Dendritic cell treated with granulocyte-macrophage colony-stimulating factor and Interleukin-4, amounts not matched to agents 40 ng/mL and 50 ng/mL, for 4 days (primary cell): Measurements from ENCODE around the gene EYS.
"Not testable (repeated sequence)": the region's sequence is repeated elsewhere in the genome, so short reads cannot be mapped to it uniquely, and the experiment has no call there.

Experiments
- H3K27ac Mint-ChIP-seq: one replicate; pipeline ENCODE4 v1.8.0; 2022; ENCODE audit warnings: mild to moderate bottlenecking, mixed read lengths
- H3K27me3 Mint-ChIP-seq: one replicate; pipeline ENCODE4 v1.8.0; 2022; ENCODE audit warnings: mild to moderate bottlenecking, mixed read lengths
- H3K36me3 Mint-ChIP-seq: one replicate; pipeline ENCODE4 v1.8.0; 2022; ENCODE audit warnings: low read depth, mixed read lengths
- H3K4me1 Mint-ChIP-seq: one replicate; pipeline ENCODE4 v1.8.0; 2022; ENCODE audit warnings: low read depth, mixed read lengths
- H3K4me3 Mint-ChIP-seq: one replicate; pipeline ENCODE4 v1.8.0; 2022; ENCODE audit warnings: mild to moderate bottlenecking, moderate library complexity, mixed read lengths
- H3K9me3 Mint-ChIP-seq: one replicate; pipeline ENCODE4 v1.8.0; 2022; ENCODE audit warnings: mixed read lengths
- intact Hi-C: fragments of 100-400 bp; cut with micrococcal nuclease; formaldehyde crosslinking; loops from one replicate; pipeline ENCODE4 v1.15.0; 2022

EYS gene

DNA sequence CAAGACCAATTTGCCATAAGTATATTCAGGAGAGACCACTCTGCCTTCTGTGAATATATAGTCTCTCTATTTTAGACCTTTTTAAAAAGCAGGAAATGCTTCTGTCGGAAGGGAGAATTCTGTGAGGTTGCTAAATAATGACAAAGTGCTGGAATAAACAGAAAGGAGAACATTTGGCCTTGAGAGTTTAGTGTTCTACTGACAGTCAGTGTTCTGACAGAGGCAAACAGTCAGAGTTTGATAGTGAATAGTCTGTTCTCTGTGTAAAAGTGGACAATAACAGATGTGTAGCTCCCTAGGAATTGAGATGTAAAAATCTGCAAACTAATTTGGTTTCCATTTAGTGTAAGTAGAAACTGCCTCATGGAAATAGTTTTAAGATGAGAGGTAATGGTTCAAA, 1850.8 kb downstream of the EYS start:
- intact Hi-C loops = no loop called here
- no peaks in the 10 kb centered on the region for H3K27me3 Mint-ChIP-seq
- H3K27ac Mint-ChIP-seq = no peak overlapping the region
- no peaks in the 10 kb centered on the region for H3K36me3 Mint-ChIP-seq
- peaks cover 7% of the 10 kb centered on the region for H3K9me3 Mint-ChIP-seq
- H3K4me1 Mint-ChIP-seq = peaks cover 22% of the 10 kb centered on the region
- no peak overlapping the region for H3K4me3 Mint-ChIP-seq

DNA sequence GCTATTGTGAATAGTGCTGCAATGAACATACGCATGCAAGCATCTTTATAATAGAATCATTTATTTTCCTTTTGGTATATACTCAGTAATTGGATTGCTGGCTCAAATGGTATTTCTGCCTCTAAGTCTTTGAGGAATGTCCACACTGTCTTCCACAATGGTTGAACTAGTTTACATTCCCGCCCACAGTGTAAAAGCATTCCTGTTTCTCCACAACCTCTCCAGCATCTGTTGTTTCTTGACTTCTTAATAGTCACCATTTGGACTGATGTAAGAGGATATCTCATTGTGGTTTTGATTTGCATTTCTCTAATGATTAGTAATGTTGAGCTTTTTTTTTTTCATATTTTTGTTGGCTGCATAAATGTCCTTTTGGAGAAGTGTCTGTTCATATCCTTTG, 1862.7 kb downstream of the EYS start:
- H3K36me3 Mint-ChIP-seq = no peaks in the 10 kb centered on the region
- no peak overlapping the region for H3K4me3 Mint-ChIP-seq
- H3K27me3 Mint-ChIP-seq = no peaks in the 10 kb centered on the region
- peaks cover 22% of the 10 kb centered on the region for H3K9me3 Mint-ChIP-seq
- intact Hi-C loops = no loop called here
- no peaks in the 10 kb centered on the region for H3K4me1 Mint-ChIP-seq
- H3K27ac Mint-ChIP-seq = no peak overlapping the region

DNA sequence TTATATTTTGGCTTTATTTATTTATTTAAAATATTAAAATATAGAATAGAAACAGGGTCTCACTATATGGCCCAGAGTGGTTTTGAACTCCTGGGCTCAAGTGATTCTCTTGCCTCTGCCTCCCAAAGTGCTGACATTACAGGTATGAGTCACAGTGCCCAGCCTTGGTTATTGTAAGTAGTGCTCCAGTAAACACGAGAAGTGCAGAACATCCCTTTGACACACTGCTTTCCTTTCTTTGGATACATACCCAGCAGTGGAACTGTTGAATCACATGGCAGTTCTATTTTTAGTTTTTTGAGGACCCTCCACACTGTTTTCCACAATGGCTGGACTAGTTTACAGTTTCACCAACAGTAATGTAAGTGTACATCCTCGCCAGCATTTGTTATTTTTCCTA, 1867.5 kb downstream of the EYS start:
- intact Hi-C loops = no loop called here
- Mint-ChIP-seq H3K4me3 (no peak overlapping the region), H3K27ac (no peak overlapping the region), H3K4me1 (no peaks in the 10 kb centered on the region), H3K27me3 (no peaks in the 10 kb centered on the region), H3K36me3 (no peaks in the 10 kb centered on the region), H3K9me3 (peaks cover 9% of the 10 kb centered on the region)

DNA sequence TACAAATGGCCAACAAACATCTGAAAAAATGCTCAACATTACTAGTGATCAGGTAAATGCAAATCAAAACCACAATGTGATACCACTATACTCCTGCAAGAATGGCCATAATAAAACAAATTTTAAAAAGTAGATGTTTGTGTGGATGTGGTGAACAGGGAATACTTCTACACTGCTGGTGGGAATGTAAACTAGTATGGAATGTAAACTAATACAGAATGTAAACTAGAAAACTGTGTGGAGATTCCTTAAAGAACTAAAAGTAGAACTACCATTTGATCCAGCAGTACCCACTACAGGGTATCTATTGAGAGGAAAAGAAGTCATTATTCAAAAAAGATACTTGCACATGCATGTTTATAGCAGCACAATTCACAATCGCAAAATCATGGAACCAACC, 1878.3 kb downstream of the EYS start:
- H3K9me3 Mint-ChIP-seq = peaks cover 72% of the 10 kb centered on the region
- H3K4me3 Mint-ChIP-seq, intact Hi-C loops, H3K36me3 Mint-ChIP-seq, H3K27me3 Mint-ChIP-seq, H3K27ac Mint-ChIP-seq, H3K4me1 Mint-ChIP-seq: not testable (repeated sequence)

DNA sequence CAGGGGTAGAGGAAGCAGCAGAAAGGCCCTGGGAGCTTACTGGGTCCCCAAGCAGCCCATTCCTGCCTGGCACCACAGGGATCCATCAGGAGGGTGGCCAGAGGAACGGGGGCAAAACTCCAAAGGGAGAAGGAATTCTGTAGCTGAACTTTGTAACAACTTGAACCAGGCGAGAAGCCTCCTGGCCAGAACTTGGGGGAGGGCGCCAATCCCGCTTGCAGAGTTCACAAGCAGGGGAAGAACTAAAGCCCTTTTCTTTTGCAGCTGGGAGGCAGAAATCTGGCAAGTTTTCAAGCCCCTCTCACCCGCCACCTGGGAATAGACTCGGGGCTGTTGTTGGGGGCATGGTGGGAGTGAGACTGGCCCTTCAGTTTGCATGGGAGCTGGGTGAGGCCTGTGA, 1882.3 kb downstream of the EYS start:
- Mint-ChIP-seq H3K4me3 (no peak overlapping the region), H3K27ac (no peak overlapping the region), H3K4me1 (peaks cover 5% of the 10 kb centered on the region), H3K9me3 (peaks cover 34% of the 10 kb centered on the region), H3K36me3 (no peaks in the 10 kb centered on the region), H3K27me3 (no peaks in the 10 kb centered on the region)
- intact Hi-C loops = no loop called here

DNA sequence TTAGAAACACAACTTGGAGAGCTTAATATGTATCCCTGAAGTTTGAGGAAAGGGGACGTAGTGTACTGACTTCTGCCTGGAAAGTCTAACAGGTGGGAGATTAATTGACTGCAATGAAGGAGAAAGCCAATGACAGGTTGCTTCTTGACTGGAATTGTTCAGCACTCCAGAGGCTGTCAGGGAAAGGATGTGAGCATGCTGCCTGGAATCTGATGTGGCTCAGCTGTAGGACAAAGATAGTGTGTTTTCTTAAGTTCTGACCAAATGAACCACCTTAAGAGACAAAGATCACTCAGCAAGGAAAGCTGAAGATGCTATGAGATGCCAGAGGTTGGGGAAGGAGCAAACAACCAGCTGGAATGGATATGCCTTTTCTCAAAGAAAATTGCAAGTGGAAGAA, 1885.6 kb downstream of the EYS start:
- H3K4me1 Mint-ChIP-seq = peaks cover 33% of the 10 kb centered on the region
- H3K36me3 Mint-ChIP-seq = no peaks in the 10 kb centered on the region
- no peak overlapping the region for H3K27ac Mint-ChIP-seq
- H3K9me3 Mint-ChIP-seq = peaks cover 15% of the 10 kb centered on the region
- H3K27me3 Mint-ChIP-seq = no peaks in the 10 kb centered on the region
- H3K4me3 Mint-ChIP-seq = no peak overlapping the region
- intact Hi-C loops = no loop called here

DNA sequence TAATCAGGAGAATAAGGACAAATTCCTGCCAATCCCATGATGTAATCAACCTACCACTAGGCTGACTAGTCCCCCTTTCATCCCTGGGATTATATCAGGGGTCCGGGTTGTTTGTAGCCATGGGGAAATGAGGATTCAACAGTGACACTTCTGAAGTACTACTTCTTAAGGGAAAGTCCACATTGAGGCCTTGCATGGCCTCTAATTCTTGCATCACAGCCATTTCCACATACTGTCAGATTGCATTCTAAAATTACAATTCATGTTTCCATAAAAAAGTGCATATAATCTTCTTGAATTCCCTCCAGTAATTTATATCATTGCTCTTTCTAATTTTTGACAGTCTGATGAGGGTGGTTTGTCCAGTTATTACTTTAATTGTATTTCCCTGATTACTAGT, 1887.2 kb downstream of the EYS start:
- H3K4me1 Mint-ChIP-seq = peaks cover 35% of the 10 kb centered on the region
- H3K4me3 Mint-ChIP-seq = no peak overlapping the region
- H3K27ac Mint-ChIP-seq = no peak overlapping the region
- H3K27me3 Mint-ChIP-seq = no peaks in the 10 kb centered on the region
- intact Hi-C loops = no loop called here
- no peaks in the 10 kb centered on the region for H3K36me3 Mint-ChIP-seq
- H3K9me3 Mint-ChIP-seq = no peaks in the 10 kb centered on the region

DNA sequence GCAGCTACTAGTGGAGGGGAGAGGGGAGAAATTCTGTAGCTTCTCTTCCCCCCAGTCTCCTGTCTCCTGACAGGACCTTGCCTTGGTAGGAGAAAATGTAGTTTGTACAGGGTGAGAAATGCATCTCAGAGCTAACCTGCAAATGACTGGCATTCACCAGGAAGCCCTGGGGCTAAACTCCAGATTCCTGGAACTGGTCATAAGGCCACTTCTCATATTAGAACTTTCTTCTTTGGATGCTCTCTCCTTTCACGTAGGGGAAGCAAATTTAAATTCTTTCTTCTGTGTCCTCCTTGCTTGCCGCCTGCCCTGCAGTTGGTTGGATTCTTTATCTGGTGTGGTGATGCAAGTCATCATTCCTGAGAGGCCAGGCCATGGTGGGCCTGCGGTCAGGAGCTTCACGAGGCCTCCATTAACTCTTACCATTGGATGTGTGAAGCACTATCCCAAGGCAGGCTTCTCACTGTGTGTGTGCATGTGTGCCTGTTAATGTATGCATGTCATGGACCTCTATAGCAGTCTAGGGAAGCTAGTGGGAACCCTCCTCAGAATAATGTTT, 1889.5 kb downstream of the EYS start:
- Mint-ChIP-seq H3K27ac (no peak overlapping the region), H3K4me1 (peaks cover 35% of the 10 kb centered on the region), H3K9me3 (no peaks in the 10 kb centered on the region), H3K4me3 (no peak overlapping the region), H3K27me3 (no peaks in the 10 kb centered on the region), H3K36me3 (no peaks in the 10 kb centered on the region)
- intact Hi-C loops = no loop called here

DNA sequence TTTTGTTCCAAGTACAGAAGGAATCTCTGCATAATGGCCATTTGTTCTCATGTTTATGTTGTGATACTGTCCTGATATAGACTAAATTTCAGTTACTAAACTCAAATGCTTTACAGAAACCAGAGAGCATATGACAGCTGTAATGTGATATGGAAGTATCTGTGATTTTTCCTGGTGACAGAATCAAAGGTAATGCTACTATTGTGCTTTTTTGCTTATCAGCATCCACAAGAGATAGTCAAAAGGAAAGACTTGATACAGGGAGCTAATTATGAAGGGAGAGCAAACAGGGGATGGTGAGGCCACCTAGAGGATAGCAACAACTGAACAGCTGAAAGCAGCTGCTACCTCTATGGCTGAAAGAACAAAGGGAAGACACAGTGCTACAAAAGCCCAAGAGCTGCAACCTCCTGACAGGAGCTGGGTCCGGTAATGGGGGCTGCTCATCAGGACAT, 1890.0 kb downstream of the EYS start:
- H3K9me3 Mint-ChIP-seq = no peaks in the 10 kb centered on the region
- no peaks in the 10 kb centered on the region for H3K36me3 Mint-ChIP-seq
- intact Hi-C loops = no loop called here
- H3K27ac Mint-ChIP-seq = no peak overlapping the region
- H3K4me3 Mint-ChIP-seq = no peak overlapping the region
- H3K4me1 Mint-ChIP-seq = peaks cover 35% of the 10 kb centered on the region
- no peaks in the 10 kb centered on the region for H3K27me3 Mint-ChIP-seq

DNA sequence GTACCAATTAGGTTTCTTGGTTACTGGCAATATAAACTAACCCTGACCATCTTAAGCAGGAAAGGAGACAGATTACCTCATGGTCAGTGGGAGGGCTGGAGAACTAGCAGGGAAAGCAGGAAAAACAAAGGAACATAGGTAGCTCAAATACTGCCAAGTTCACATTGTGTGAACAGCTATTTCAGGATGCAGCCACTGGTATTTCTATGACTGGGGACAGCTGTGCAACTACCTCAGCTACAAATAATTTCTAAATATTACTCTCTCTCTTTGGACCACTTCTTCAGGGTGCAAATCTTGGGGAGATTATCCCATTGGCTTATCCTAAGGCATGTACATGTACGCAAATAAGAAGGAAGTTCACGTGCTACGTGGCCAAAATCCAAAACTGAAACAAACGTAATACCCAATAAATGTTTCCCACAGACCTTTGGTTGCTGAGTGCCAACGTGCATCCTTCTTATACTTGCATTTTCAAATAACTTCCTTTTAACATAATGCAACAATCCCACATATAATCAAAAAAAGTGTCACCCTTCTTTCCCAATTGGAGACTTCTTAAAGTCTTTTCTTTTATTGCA, 1890.5 kb downstream of the EYS start:
- Mint-ChIP-seq H3K36me3 (no peaks in the 10 kb centered on the region), H3K27me3 (no peaks in the 10 kb centered on the region), H3K9me3 (no peaks in the 10 kb centered on the region), H3K27ac (no peak overlapping the region), H3K4me3 (no peak overlapping the region), H3K4me1 (peaks cover 35% of the 10 kb centered on the region)
- intact Hi-C loops = no loop called here

DNA sequence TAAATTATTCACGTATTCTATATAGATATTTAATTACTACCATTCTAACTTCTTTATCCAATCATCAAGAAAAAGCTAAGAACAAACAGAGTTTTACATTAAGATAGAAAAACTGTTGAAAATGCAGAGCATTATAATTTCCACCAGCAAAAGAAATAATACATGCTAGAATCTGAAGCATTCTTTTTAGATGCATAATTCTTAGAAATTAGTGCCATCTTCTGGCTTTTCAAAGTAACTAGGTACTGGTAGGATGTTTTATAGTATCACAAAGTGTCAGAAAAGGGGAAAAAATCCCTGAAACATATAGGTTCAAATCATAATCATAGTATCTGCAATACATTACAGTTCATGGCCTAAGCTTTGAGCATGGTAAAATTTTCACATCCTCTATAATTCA, 1892.6 kb downstream of the EYS start:
- H3K27me3 Mint-ChIP-seq = no peaks in the 10 kb centered on the region
- H3K4me3 Mint-ChIP-seq = no peak overlapping the region
- H3K36me3 Mint-ChIP-seq = no peaks in the 10 kb centered on the region
- intact Hi-C loops = no loop called here
- peaks cover 28% of the 10 kb centered on the region for H3K4me1 Mint-ChIP-seq
- H3K27ac Mint-ChIP-seq = no peak overlapping the region
- H3K9me3 Mint-ChIP-seq = no peaks in the 10 kb centered on the region

DNA sequence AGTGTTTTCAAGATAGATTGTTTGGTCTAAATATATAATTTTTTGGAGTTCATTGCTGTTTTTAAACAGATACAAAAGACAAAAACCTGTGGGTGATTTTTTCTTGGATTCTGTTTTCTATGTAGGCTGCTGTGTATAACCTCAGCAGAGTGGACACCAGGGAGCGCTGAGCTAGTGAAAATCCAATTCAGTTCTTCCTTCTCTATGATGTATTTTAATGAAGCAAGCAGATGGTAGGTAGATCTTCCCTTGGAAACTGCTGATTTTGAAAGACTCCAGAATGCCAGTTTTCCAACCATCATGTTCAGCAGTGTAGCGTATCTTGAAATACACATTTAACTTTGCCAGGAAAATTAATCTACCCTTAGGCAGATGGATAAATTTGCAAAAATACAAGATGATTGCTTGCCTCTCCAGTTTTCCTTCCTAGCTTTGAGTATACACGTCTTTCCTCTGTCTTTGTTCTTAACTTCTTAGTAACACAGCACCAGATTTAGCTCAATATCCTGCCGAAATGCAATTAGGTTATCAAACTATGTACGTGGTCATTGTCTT, 1893.4 kb downstream of the EYS start:
- H3K4me1 Mint-ChIP-seq = peaks cover 21% of the 10 kb centered on the region
- intact Hi-C loops = no loop called here
- H3K27me3 Mint-ChIP-seq = no peaks in the 10 kb centered on the region
- H3K36me3 Mint-ChIP-seq = no peaks in the 10 kb centered on the region
- no peak overlapping the region for H3K4me3 Mint-ChIP-seq
- H3K27ac Mint-ChIP-seq = no peak overlapping the region
- H3K9me3 Mint-ChIP-seq = no peaks in the 10 kb centered on the region

DNA sequence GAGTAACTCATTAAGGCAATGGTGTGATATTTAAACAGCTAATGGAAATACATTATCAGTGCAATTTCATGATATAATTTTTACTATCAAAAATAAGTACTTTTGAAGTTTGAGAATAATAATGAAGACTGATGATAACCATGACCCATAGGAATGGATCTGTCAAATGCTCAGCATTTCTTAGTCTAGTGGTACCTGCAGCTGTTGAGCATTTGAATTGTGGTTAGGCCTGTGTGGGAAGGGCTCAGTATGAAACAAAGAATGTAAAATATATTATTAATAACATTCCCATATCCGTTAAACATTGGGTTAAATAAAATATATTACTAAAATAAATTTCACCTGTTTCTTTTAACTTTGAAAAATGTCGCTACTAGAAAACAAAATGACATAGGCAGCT, 1898.5 kb downstream of the EYS start:
- Mint-ChIP-seq H3K9me3 (no peaks in the 10 kb centered on the region), H3K27ac (no peak overlapping the region), H3K36me3 (no peaks in the 10 kb centered on the region)

DNA sequence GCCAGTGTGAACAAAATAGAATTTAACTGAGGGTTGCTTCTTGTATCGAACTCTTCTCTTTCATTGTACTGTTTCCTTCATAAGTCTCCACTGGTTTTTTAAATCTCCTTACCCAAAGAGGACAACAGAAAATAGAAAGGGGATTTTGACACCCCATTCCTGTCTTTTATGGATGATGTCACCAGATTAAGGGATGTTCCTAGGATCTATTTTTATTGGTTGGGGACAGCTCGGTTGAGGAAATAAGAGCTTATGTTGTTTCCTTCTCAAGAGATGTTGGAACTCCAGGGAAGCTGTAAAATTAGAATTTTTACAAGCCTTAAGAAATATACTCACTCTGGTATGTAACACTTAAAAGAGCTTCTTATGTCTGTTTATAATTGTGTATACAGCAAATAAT, 1900.0 kb downstream of the EYS start:
- Mint-ChIP-seq H3K36me3 (no peaks in the 10 kb centered on the region), H3K4me3 (no peak overlapping the region), H3K4me1 (peaks cover 34% of the 10 kb centered on the region), H3K27ac (no peak overlapping the region), H3K27me3 (no peaks in the 10 kb centered on the region), H3K9me3 (no peaks in the 10 kb centered on the region)
- intact Hi-C loops = no loop called here

More for the DNA sequence above, 1898.5 kb downstream of the EYS start:
- intact Hi-C loops = no loop called here
- Mint-ChIP-seq H3K4me3 (no peak overlapping the region), H3K27me3 (no peaks in the 10 kb centered on the region), H3K4me1 (peaks cover 34% of the 10 kb centered on the region)

DNA sequence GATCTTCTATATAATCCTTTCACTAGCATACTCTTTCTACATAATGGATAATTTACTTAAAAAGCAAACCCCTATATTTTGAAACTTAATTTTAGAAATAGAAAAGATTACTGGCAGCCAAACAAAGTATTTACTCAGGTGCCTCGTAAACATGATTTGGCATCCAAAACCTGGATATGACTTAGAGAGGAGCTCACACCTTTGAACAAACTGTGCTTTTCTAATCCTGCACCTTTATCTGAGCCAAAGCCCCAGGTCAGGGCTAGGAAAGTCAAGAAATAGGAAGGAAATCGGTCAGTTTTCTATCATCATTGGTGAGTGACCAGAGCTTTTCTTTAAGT, 1900.5 kb downstream of the EYS start:
- no peak overlapping the region for H3K4me3 Mint-ChIP-seq
- no peaks in the 10 kb centered on the region for H3K27me3 Mint-ChIP-seq
- H3K4me1 Mint-ChIP-seq = peaks cover 34% of the 10 kb centered on the region
- intact Hi-C loops = no loop called here
- no peaks in the 10 kb centered on the region for H3K36me3 Mint-ChIP-seq
- H3K27ac Mint-ChIP-seq = no peak overlapping the region
- H3K9me3 Mint-ChIP-seq = no peaks in the 10 kb centered on the region
